GM12872 (cell line): ENCODE data around the gene PCDHGB5.

Experiments
- TF ChIP-seq, protein P1 (sequence below): IDR thresholded peaks from 3 replicates; pipeline ENCODE4 v1.5.1; 2011; ENCODE audit warnings: low read depth, mild to moderate bottlenecking, low read length, moderate library complexity; ENCODE audit not compliant: insufficient read depth

Gene PCDHGB5

DNA sequence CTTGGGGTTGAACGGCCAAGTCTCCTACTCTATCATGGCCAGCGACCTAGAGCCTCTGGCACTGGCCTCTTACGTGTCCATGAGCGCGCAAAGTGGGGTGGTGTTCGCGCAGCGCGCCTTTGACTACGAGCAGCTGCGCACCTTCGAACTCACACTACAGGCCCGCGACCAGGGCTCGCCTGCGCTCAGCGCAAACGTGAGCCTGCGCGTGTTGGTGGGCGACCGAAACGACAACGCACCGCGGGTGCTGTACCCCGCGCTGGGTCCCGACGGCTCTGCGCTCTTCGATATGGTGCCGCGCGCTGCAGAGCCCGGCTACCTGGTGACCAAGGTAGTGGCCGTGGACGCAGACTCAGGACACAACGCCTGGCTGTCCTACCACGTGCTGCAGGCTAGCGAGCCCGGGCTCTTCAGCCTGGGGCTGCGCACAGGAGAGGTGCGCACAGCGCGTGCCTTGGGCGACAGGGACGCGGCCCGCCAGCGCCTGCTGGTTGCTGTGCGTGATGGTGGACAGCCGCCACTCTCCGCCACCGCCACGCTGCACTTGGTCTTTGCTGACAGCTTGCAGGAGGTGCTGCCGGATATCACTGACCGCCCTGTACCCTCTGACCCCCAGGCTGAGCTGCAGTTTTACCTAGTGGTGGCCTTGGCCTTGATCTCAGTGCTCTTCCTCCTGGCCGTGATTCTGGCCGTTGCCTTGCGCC, 2.0 kb downstream of the PCDHGB5 start:
- TF ChIP-seq, protein P1, sequence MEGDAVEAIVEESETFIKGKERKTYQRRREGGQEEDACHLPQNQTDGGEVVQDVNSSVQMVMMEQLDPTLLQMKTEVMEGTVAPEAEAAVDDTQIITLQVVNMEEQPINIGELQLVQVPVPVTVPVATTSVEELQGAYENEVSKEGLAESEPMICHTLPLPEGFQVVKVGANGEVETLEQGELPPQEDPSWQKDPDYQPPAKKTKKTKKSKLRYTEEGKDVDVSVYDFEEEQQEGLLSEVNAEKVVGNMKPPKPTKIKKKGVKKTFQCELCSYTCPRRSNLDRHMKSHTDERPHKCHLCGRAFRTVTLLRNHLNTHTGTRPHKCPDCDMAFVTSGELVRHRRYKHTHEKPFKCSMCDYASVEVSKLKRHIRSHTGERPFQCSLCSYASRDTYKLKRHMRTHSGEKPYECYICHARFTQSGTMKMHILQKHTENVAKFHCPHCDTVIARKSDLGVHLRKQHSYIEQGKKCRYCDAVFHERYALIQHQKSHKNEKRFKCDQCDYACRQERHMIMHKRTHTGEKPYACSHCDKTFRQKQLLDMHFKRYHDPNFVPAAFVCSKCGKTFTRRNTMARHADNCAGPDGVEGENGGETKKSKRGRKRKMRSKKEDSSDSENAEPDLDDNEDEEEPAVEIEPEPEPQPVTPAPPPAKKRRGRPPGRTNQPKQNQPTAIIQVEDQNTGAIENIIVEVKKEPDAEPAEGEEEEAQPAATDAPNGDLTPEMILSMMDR = no peak

DNA sequence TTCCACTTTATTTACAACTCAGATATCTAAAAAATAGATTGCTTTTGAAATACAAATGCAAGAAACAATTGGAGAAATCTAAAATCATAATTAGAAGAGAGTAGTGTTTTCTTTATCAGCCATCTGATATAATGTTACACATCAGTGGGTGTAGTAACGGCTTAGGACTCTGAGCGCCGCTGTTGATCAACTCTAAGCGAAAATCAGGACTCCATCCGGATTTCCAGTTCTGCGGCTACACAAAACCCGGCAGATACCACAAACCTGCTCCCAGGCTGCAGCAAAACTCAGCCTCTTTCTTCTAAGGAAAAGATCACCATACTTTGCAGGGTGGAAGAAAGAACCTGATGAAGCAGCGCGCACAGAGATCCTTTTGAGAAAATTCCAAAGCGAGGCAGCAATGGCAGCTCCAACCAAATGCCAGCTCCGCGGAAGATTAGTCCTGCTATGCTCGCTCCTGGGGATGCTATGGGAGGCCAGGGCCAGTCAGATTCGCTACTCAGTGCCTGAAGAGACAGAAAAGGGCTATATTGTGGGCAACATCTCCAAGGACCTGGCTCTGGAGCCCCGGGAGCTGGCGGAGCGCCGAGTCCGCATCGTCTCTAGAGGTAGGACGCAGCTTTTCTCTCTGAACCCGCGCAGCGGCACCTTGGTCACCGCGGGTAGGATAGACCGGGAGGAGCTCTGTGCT, 5.0 kb downstream of the PCDHGB5 start, which contains the start of gene PCDHGA9:
Gene PCDHGA9 (plus strand): TSS at position 226 of the 691 bp plus-strand sequence. CDS start 175 bp downstream, at position 401.
- TF ChIP-seq, protein P1 = peak; percentile 52

DNA sequence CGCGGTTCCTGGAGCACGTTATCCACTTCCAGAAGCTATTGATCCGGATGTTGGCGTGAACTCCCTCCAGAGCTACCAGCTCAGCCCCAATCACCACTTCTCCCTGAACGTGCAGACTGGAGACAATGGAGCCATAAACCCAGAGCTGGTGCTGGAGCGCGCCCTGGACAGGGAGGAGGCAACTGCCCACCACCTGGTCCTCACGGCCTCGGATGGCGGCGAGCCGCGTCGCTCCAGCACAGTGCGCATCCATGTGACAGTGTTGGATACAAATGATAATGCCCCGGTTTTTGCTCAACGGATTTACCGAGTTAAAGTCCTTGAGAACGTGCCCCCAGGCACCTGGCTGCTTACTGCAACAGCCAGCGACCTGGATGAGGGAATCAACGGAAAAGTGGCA, 5.6 kb downstream of the PCDHGB5 start:
- TF ChIP-seq, protein P1 = no peak

DNA sequence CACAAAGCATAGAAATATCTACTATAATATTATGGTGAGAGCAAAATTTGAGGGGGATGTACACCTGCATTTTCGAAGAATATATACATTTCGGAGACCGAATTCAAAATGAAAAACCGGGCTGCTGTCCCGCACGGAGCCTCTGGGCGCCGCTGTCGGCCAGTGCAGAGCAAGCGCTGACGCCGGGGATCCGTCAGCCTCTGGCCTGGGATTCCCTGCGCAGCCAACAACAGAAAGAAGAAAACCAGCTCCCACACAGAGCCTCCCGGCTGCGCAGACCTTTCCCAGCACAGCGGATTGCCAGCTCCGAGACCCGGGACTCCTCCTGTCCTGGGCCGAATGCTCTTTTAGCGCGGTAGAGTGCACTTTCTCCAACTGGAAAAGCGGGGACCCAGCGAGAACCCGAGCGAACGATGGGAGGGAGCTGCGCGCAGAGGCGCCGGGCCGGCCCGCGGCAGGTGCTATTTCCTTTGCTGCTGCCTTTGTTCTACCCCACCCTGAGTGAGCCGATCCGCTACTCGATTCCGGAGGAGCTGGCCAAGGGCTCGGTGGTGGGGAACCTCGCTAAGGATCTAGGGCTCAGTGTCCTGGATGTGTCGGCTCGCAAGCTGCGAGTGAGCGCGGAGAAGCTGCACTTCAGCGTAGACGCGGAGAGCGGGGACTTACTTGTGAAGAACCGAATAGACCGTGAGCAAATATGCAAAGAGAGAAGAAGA, 10.2 kb downstream of the PCDHGB5 start, which contains the start of gene PCDHGB6:
Gene PCDHGB6 (plus strand): TSS at position 232 of the 716 bp plus-strand sequence. CDS start 182 bp downstream, at position 414.
- TF ChIP-seq, protein P1 = peak; percentile 82

DNA sequence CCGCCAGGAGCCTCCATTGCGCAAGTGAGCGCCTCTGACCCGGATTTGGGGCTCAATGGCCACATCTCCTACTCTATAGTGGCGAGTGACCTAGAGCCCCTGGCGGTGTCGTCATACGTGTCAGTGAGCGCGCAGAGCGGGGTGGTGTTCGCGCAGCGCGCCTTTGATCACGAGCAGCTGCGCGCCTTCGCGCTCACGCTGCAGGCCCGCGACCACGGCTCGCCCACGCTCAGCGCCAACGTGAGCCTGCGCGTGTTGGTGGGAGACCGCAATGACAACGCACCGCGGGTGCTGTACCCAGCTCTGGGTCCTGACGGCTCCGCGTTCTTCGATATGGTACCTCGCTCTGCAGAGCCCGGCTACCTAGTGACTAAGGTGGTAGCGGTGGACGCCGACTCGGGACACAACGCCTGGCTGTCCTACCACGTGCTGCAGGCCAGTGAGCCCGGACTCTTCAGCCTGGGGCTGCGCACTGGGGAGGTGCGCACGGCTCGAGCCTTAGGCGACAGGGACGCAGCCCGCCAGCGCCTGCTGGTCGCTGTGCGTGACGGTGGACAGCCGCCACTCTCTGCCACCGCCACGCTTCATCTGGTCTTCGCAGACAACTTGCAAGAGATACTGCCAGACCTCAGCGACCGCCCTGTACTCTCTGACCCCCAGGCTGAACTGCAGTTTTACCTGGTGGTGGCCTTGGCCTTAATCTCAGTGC, 12.0 kb downstream of the PCDHGB5 start:
- TF ChIP-seq, protein P1 = no peak

DNA sequence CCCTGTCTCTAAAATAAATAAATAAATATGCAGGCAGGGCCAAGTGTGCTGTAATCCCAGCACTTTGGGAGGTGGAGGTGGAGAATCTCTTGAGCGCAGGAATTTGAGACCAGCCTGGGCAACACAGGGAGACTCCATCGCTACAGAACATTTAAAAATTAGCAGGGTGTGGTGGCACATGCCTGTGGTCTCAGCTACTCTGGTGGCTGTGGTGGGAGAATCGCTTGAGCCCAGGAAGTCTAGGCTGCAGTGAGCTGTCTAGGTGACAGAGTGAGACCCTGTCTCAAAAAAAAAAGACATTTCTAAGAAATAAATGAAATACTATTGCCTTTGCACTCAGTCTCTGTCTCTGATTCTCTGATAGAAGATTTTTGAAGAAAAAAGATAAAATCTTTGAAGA, 13.8 kb downstream of the PCDHGB5 start:
- TF ChIP-seq, protein P1 = no peak
